ENCODE results near the gene CARD11.

- TF ChIP-seq POLR2A (IDR thresholded peaks at IDR 0.05) (no peak), CTCF (IDR thresholded peaks at IDR 0.05) (no peak)
These were observed 146.6 kb downstream of the CARD11 start for GRCh38 chr7:2897023-2897422.

All from ovary (tissue), 3 donors.